ES-I3 (cell line): Measurements from ENCODE around the gene SPATA21.

Experiments
- H3K36me3 ChIP-seq: 2 replicates; pipeline ENCODE4 v1.6.1; 2013; ENCODE audit warnings: mild to moderate bottlenecking, low read length, control low read depth, moderate library complexity; ENCODE audit not compliant: insufficient read depth
- H3K4me1 ChIP-seq: 2 replicates; pipeline ENCODE4 v1.6.1; 2013; ENCODE audit warnings: mild to moderate bottlenecking, control low read depth, low read length; ENCODE audit not compliant: insufficient read depth
- H3K9ac ChIP-seq: 2 replicates; pipeline ENCODE4 v1.6.1; 2013; ENCODE audit warnings: low read depth, mild to moderate bottlenecking, low read length, moderate library complexity
- H3K9me3 ChIP-seq: 2 replicates; pipeline ENCODE4 v1.6.1; 2013; ENCODE audit warnings: mild to moderate bottlenecking, low read length, moderate library complexity; ENCODE audit not compliant: control insufficient read depth, insufficient read depth

The SPATA21 gene

GRCh38 chr1:16420424-16421118 is 16.7 kb downstream of the SPATA21 start:
- H3K36me3 ChIP-seq = no peaks in the 10 kb centered on the region
- H3K9me3 ChIP-seq = no peaks in the 10 kb centered on the region
- H3K4me1 ChIP-seq = no peaks in the 10 kb centered on the region
- no peak overlapping the region for H3K9ac ChIP-seq

- Histone ChIP-seq H3K36me3 (no peaks in the 10 kb centered on the region), H3K9ac (no peak overlapping the region), H3K4me1 (no peaks in the 10 kb centered on the region), H3K9me3 (no peaks in the 10 kb centered on the region)
These were observed 18.3 kb downstream of the SPATA21 start for GRCh38 chr1:16418823-16419425.

- Histone ChIP-seq H3K4me1 (no peaks in the 10 kb centered on the region), H3K36me3 (no peaks in the 10 kb centered on the region), H3K9me3 (no peaks in the 10 kb centered on the region)
These were observed 24.0 kb downstream of the SPATA21 start for GRCh38 chr1:16413191-16413590.

GRCh38 chr1:16410803-16411202 is 26.4 kb downstream of the SPATA21 start:
- H3K4me1 ChIP-seq = no peaks in the 10 kb centered on the region

More at GRCh38 chr1:16413191-16413590, 24.0 kb downstream of the SPATA21 start:
- no peak overlapping the region for H3K9ac ChIP-seq

GRCh38 chr1:16409536-16410152 is 27.6 kb downstream of the SPATA21 start:
- H3K36me3 ChIP-seq = no peaks in the 10 kb centered on the region
- H3K4me1 ChIP-seq = no peaks in the 10 kb centered on the region
- no peaks in the 10 kb centered on the region for H3K9me3 ChIP-seq
- no peak overlapping the region for H3K9ac ChIP-seq

More at GRCh38 chr1:16410803-16411202, 26.4 kb downstream of the SPATA21 start:
- Histone ChIP-seq H3K9ac (no peak overlapping the region), H3K9me3 (no peaks in the 10 kb centered on the region), H3K36me3 (no peaks in the 10 kb centered on the region)

- no peaks in the 10 kb centered on the region for H3K4me1 ChIP-seq
- H3K36me3 ChIP-seq = no peaks in the 10 kb centered on the region
- H3K9me3 ChIP-seq = no peaks in the 10 kb centered on the region
- H3K9ac ChIP-seq = no peak overlapping the region
These were observed 30.4 kb downstream of the SPATA21 start for GRCh38 chr1:16406868-16407267.

- no peaks in the 10 kb centered on the region for H3K9me3 ChIP-seq
- H3K9ac ChIP-seq = no peak overlapping the region
These were observed 31.8 kb downstream of the SPATA21 start for GRCh38 chr1:16405441-16405840.

GRCh38 chr1:16402742-16403141 is 34.5 kb downstream of the SPATA21 start:
- Histone ChIP-seq H3K36me3 (no peaks in the 10 kb centered on the region), H3K9ac (no peak overlapping the region), H3K4me1 (no peaks in the 10 kb centered on the region), H3K9me3 (no peaks in the 10 kb centered on the region)

More at GRCh38 chr1:16405441-16405840, 31.8 kb downstream of the SPATA21 start:
- Histone ChIP-seq H3K4me1 (no peaks in the 10 kb centered on the region), H3K36me3 (no peaks in the 10 kb centered on the region)

- Histone ChIP-seq H3K9ac (no peak overlapping the region), H3K4me1 (peaks cover 5% of the 10 kb centered on the region; the same call in 1 of the 2 replicates), H3K9me3 (no peaks in the 10 kb centered on the region), H3K36me3 (peaks cover 3% of the 10 kb centered on the region)
These were observed 38.8 kb downstream of the SPATA21 start for GRCh38 chr1:16398371-16398953.

- Histone ChIP-seq H3K9ac (no peak overlapping the region), H3K9me3 (no peaks in the 10 kb centered on the region), H3K36me3 (peaks cover 3% of the 10 kb centered on the region), H3K4me1 (peaks cover 13% of the 10 kb centered on the region)
These were observed 40.1 kb downstream of the SPATA21 start for GRCh38 chr1:16397120-16397519.

GRCh38 chr1:16396591-16396990 is 40.6 kb downstream of the SPATA21 start:
- Histone ChIP-seq H3K9me3 (no peaks in the 10 kb centered on the region), H3K4me1 (peaks cover 17% of the 10 kb centered on the region), H3K9ac (no peak overlapping the region), H3K36me3 (peaks cover 3% of the 10 kb centered on the region)

GRCh38 chr1:16394977-16395376 is 42.2 kb downstream of the SPATA21 start:
- Histone ChIP-seq H3K4me1 (peaks cover 20% of the 10 kb centered on the region), H3K9ac (no peak overlapping the region), H3K9me3 (no peaks in the 10 kb centered on the region), H3K36me3 (peaks cover 3% of the 10 kb centered on the region)

GRCh38 chr1:16393570-16394521 is 43.4 kb downstream of the SPATA21 start:
- peaks cover 3% of the 10 kb centered on the region for H3K36me3 ChIP-seq
- no peaks in the 10 kb centered on the region for H3K9me3 ChIP-seq
- H3K9ac ChIP-seq = no peak overlapping the region
- peaks cover 20% of the 10 kb centered on the region for H3K4me1 ChIP-seq
